Panc1 (cell line): Measurements from ENCODE around the gene FES.

ENCODE experiments used
- CTCF ChIP-seq: fragments of 450-650 bp; IDR thresholded peaks from 2 replicates; pipeline ENCODE4 v1.5.1; 2017; ENCODE audit warnings: mild to moderate bottlenecking
- POLR2AphosphoS5 ChIP-seq: IDR thresholded peaks from 2 replicates; pipeline ENCODE4 v1.6.1; 2012; ENCODE audit warnings: mild to moderate bottlenecking, low read depth, low read length, moderate library complexity
- REST ChIP-seq, 2 experiments: IDR thresholded peaks; 2 replicates each; pipeline ENCODE4 v1.6.1; 2011 to 2012; ENCODE audit warnings: low read depth in 2 of 2, control low read depth in 1 of 2, low read length in 1 of 2, mild to moderate bottlenecking in 1 of 2, moderate library complexity in 1 of 2; ENCODE audit not compliant: insufficient read depth in 1 of 2
- SIN3A ChIP-seq: IDR thresholded peaks from 2 replicates; pipeline ENCODE4 v1.6.1; 2012; ENCODE audit warnings: low read depth, mild to moderate bottlenecking, low read length, moderate library complexity, borderline replicate concordance; ENCODE audit not compliant: insufficient read depth
- TCF7L2 ChIP-seq: IDR thresholded peaks from 2 replicates; pipeline ENCODE4 v1.6.1; 2011; ENCODE audit warnings: mild to moderate bottlenecking, low read depth, low read length, inconsistent platforms

- TF ChIP-seq POLR2AphosphoS5 (no peak), CTCF (peak; percentile 80), REST (IDR thresholded peaks at IDR 0.05; ENCODE audit: insufficient read depth in 1 of 2, low read depth in 2 of 2, low read length in 1 of 2) (no peak), SIN3A (no peak), TCF7L2 (no peak)
These were observed 1.9 kb downstream of the FES start for GRCh38 chr15:90886291-90886614.
